ENCODE results near the gene TELO2. TPM values are rescaled to one million over a fixed set of nuclear protein-coding genes. Genes with fewer than 3 reads are reported as not detected.
A peak's percentile ranks its signal among the peaks of the same experiment; 100 is the strongest.

Gene TELO2
- total and polyA plus RNA-seq, 2 donors (not counting 1 experiment from before 2014, with no cell fraction given) = 6.3 to 10.9 TPM

GRCh38 chr16:1556254-1556653, 63.1 kb downstream of the TELO2 start:
- Histone ChIP-seq H3K4me1 (ENCODE audit: control insufficient read depth, extremely low read depth, insufficient read depth, low read length) (no peaks in the 10 kb centered on the region), H3K4me2 (ENCODE audit: extremely low read depth, insufficient read depth, low read length) (peak overlapping the region; percentile 25), H3K27ac (ENCODE audit: insufficient read depth, low read length) (no peak overlapping the region), H2AFZ (ENCODE audit: low read length) (no peak overlapping the region), H3K9ac (ENCODE audit: insufficient read depth, low read length) (no peak overlapping the region), H3K4me3 (replicated peaks in 1 of 4; ENCODE audit: control extremely low read depth in 1 of 4, insufficient read depth in 1 of 4, low read depth in 3 of 4, low read length in 4 of 4) (no peak overlapping the region), H3K27me3 (ENCODE audit: control insufficient read depth, insufficient read depth, low read length) (no peaks in the 10 kb centered on the region), H3K36me3 (ENCODE audit: control insufficient read depth, insufficient read depth, low read length) (peaks cover 7% of the 10 kb centered on the region), H4K20me1 (ENCODE audit: control insufficient read depth, extremely low read depth, insufficient read depth, low read length) (no peaks in the 10 kb centered on the region), H3K79me2 (ENCODE audit: control insufficient read depth, insufficient read depth, low read length) (no peaks in the 10 kb centered on the region), H3K9me3 (ENCODE audit: control insufficient read depth, insufficient read depth, low read depth, low read length) (no peaks in the 10 kb centered on the region)
- TF ChIP-seq CTCF (conservative IDR thresholded peaks at IDR 0.05 in 1 of 2, IDR thresholded peaks at IDR 0.05 in 1 of 2; ENCODE audit: low read depth in 1 of 2, low read length in 2 of 2) = no peak
- TF ChIP-seq EZH2 (IDR thresholded peaks at IDR 0.05; ENCODE audit: low read length, missing control alignments) = no peak
- no peak for DNase-seq (ENCODE audit: low read depth in 2 of 2)

GRCh38 chr16:1557074-1557473, 63.9 kb downstream of the TELO2 start:
- TF ChIP-seq CTCF (conservative IDR thresholded peaks at IDR 0.05 in 1 of 2, IDR thresholded peaks at IDR 0.05 in 1 of 2; ENCODE audit: low read depth in 1 of 2, low read length in 2 of 2) = no peak
- TF ChIP-seq EZH2 (IDR thresholded peaks at IDR 0.05; ENCODE audit: low read length, missing control alignments) = no peak
- H3K27me3 ChIP-seq (ENCODE audit: control insufficient read depth, insufficient read depth, low read length) = no peaks in the 10 kb centered on the region
- DNase-seq (ENCODE audit: low read depth in 2 of 2) = no peak
- H3K4me2 ChIP-seq (ENCODE audit: extremely low read depth, insufficient read depth, low read length) = no peak overlapping the region
- H3K27ac ChIP-seq (ENCODE audit: insufficient read depth, low read length) = no peak overlapping the region
- H3K4me3 ChIP-seq (replicated peaks in 1 of 4; ENCODE audit: control extremely low read depth in 1 of 4, insufficient read depth in 1 of 4, low read depth in 3 of 4, low read length in 4 of 4) = no peak overlapping the region
- no peaks in the 10 kb centered on the region for H3K9me3 ChIP-seq (ENCODE audit: control insufficient read depth, insufficient read depth, low read depth, low read length)
- peaks cover 7% of the 10 kb centered on the region for H3K36me3 ChIP-seq (ENCODE audit: control insufficient read depth, insufficient read depth, low read length)
- H3K79me2 ChIP-seq (ENCODE audit: control insufficient read depth, insufficient read depth, low read length) = no peaks in the 10 kb centered on the region
- H4K20me1 ChIP-seq (ENCODE audit: control insufficient read depth, extremely low read depth, insufficient read depth, low read length) = no peaks in the 10 kb centered on the region
- no peak overlapping the region for H2AFZ ChIP-seq (ENCODE audit: low read length)
- no peak overlapping the region for H3K9ac ChIP-seq (ENCODE audit: insufficient read depth, low read length)
- H3K4me1 ChIP-seq (ENCODE audit: control insufficient read depth, extremely low read depth, insufficient read depth, low read length) = no peaks in the 10 kb centered on the region

- Histone ChIP-seq H3K27me3 (ENCODE audit: control insufficient read depth, insufficient read depth, low read length) (no peaks in the 10 kb centered on the region), H3K9ac (ENCODE audit: insufficient read depth, low read length) (no peak overlapping the region), H3K4me2 (ENCODE audit: extremely low read depth, insufficient read depth, low read length) (no peak overlapping the region), H3K4me3 (replicated peaks in 1 of 4; ENCODE audit: control extremely low read depth in 1 of 4, insufficient read depth in 1 of 4, low read depth in 3 of 4, low read length in 4 of 4) (no peak overlapping the region), H3K4me1 (ENCODE audit: control insufficient read depth, extremely low read depth, insufficient read depth, low read length) (no peaks in the 10 kb centered on the region), H4K20me1 (ENCODE audit: control insufficient read depth, extremely low read depth, insufficient read depth, low read length) (no peaks in the 10 kb centered on the region), H2AFZ (ENCODE audit: low read length) (no peak overlapping the region), H3K9me3 (ENCODE audit: control insufficient read depth, insufficient read depth, low read depth, low read length) (no peaks in the 10 kb centered on the region), H3K36me3 (ENCODE audit: control insufficient read depth, insufficient read depth, low read length) (peaks cover 7% of the 10 kb centered on the region), H3K79me2 (ENCODE audit: control insufficient read depth, insufficient read depth, low read length) (no peaks in the 10 kb centered on the region), H3K27ac (ENCODE audit: insufficient read depth, low read length) (no peak overlapping the region)
- no peak for TF ChIP-seq EZH2 (IDR thresholded peaks at IDR 0.05; ENCODE audit: low read length, missing control alignments)
- no peak for TF ChIP-seq CTCF (conservative IDR thresholded peaks at IDR 0.05 in 1 of 2, IDR thresholded peaks at IDR 0.05 in 1 of 2; ENCODE audit: low read depth in 1 of 2, low read length in 2 of 2)
- no peak for DNase-seq (ENCODE audit: low read depth in 2 of 2)
Observed at GRCh38 chr16:1557576-1557975, 64.4 kb downstream of the TELO2 start.
